Left renal pelvis (tissue), 4 donors: Measurements from ENCODE around the gene TFF3. TPM values are rescaled to one million over a fixed set of nuclear protein-coding genes. Genes with fewer than 3 reads are reported as not detected.

Source experiments
- DNase-seq, 4 donors: peaks; one replicate each; pipeline ENCODE4 v3.0.0-alpha.2; 2013; ENCODE audit warnings: low read depth in 4 of 4, low spot score in 3 of 4
- polyA plus RNA-seq, 4 donors: library from polyadenylated mRNA; unstranded; fragments of 120-200 nt; gene quantifications; one replicate each; pipeline ENCODE4 v1.2.1, GENCODE V29; 2013; ENCODE audit not compliant: insufficient read length in 4 of 4

TFF3 gene, protein sequence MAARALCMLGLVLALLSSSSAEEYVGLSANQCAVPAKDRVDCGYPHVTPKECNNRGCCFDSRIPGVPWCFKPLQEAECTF
- polyA plus RNA-seq: 1 to 10 TPM; 2.5 to 5.9 (median 2.8) TPM

DNA sequence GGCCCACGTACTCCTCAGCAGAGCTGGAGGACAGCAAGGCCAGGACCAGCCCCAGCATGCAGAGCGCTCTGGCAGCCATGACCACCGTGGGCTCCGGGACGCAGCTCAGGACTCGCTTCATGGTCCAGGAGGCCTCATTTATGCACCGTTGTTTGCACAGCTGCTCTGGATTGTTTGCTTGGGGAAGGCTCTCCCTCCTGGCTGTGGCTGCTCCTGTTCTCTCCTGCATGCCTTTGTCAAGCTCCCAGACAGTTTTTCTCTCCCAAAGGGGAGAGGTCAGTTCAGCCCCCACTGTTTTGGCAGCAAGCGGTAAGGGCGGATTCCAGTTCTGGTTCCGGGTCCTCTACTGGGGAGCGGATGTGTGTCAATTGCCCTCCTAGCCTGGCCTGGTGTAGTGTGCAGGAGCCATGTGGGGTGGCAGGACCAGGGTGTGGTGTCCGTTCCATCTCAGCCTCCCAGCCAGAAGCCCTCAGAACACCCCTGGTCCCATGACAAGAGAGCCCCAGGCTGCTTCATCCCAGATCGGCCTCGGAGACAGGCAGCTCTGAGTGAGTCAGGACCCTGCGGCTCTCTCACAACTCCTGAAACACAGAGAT lies at the start of gene TFF3:
TFF3 (minus strand) TSS at position 114 of the 596 bp plus-strand sequence; CDS start at position 79, 35 bp downstream.
- DNase-seq: peak in 2 of 4 donors; percentile 26 to 52

DNA sequence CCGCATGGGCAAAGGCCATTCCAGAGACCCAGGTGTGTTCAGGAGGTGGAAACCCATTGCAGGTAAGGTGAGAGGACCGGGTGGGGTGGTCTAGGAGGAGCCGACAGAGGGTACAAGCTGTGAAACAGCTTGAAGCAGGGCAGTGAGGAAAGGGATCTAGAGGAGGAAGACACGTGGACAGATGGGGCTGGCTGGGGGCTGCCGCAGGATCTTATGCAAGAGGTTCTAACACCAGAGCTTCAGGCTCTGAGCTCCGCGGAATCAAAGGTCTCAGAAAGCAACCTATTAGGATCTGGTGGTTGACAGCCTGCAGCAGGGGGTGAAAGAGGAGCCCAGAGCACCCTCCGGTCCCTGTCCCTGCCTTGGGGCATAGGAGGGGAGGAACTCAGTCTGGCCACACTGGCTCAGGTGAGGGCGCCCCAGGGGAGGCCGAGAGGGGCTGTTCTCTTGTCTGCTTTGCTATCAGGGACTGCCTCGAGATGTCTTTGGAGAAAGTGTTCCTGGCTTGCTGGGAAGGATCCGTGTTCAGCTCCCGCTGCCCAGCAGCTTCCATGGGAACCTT lies 49.2 kb upstream of the TFF3 start:
- DNase-seq: no peak

DNA sequence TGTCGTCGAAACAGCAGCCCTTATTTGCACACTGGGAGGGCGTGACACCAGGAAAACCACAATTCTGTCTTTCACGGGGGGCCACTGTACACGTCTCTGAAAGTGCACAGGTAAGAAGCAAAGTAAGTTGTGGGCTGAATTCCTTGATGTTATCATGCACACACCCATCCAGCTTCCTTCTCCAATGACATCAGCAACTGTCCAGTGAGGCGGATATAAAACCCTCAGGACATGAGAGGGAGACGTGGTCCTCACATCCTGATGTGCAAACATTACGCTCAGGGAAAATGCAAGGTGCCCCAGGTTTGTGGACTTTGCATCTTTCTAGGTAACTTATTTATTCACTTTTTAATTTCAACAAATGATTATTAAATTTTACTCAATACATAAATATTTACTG lies 48.1 kb upstream of the TFF3 start:
- DNase-seq: no peak

DNA sequence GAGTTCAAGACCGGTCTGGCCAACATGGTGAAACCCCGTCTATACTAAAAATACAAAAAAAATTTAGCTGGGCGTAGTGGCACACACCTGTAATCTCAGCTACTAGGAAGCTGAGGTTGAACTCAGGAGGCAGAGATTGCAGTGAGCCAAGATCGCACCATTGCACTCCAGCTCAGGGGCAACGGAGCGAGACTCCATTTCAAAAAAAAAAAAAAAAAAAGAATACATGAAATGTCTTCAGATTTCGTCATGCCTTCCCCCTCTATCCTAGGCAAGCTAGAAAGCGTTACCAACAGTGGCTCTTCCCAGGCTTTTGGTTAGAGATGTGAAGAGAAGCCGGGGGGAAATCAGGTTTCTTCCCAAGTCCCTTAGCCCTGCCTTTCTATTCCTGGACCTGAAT lies 47.5 kb upstream of the TFF3 start:
- no peak for DNase-seq

DNA sequence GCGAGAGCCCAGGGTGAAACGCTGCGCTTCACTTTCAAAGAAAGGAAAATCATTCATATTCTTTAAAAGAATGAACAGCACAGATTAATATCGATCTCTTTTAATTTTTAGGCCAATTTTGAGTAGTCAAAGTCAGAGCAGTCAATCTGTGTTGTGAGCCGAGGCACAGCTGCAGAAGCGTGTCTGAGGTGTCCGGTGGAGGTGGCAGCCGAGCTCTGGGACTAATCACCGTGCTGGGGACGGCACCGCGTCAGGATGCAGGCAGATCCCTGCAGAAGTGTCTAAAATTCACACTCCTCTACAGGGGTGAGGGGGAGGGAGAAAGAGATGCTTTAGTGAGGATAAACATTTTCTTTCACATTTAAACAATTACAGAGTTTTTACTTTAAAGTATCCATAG lies 47.0 kb upstream of the TFF3 start:
- no peak for DNase-seq

DNA sequence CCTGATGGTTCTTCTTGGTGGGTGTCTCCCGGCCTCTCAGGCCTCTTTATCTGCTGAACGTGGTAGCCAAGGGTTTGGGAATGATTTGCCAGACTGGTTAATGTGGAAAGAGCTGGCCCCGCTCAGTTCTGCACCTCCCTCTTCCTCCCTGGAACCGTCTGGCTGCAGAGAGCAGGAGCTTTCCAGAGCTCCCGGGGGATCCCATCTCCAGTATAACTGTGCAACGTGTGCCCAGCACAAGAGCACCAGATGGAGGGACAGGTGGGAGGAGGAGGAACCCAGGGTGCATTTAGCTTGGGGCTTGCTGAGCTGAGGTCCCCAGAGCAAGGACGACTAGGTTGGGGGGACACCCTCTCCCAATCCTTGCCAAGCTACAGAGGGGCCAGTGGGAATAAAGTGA lies 46.1 kb upstream of the TFF3 start:
- DNase-seq: no peak

DNA sequence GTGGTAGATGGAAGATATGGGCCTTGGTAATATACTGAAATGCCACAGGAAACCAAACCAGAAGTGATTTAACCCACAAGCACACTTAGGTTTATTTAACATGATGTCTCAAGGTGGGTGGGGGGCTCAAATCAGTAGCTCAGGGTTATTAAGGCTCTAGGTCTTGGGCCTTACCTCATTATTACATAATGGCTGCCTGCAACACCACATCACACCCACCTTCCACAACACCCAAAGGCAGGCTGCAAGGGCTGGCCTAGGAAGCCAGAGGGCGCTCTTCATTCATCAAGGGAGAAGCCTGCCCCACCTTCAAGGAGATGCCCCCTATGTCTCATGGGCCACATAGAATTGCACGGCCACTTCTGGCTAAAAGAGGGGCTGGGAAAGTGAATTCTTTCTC lies 45.1 kb upstream of the TFF3 start:
- DNase-seq: no peak

DNA sequence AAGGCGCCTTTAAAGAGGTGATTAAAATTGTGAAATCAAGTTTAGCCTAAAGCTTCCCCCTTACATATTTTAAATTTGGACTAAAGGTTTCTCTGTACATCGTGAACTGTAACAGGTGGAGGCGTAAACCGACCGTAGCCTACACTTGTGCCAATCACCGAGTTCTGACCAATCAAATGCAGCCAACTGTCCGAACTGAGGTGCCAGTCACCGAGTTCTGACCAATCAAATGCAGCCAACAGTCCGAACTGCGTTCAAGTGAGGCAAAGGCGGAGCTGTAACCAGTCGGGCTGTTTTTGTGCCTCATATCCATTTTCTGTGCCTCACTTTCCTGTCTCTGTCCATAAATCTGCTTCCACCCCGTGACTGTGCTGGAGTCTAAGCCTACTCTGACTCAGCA lies 43.7 kb upstream of the TFF3 start:
- DNase-seq: no peak

DNA sequence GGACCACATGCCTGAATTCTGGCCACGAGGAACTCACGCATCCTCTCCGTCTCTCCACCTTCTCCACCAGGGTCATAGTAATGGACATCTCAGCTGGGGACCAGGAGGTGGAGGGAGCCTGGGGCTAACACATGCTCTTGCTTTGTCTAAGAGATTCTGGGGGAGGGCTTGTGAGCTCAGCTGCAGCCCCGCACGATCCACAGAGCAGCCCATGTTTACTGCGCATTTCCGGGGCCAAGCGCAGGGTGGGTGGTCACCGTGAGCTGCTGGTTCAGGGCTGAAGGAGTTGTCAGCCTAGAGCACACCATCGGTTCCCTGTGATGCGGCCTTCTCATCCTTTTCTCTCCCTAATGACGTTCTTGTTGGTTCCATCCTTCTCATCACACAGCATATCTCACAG lies 43.1 kb upstream of the TFF3 start:
- DNase-seq: no peak

DNA sequence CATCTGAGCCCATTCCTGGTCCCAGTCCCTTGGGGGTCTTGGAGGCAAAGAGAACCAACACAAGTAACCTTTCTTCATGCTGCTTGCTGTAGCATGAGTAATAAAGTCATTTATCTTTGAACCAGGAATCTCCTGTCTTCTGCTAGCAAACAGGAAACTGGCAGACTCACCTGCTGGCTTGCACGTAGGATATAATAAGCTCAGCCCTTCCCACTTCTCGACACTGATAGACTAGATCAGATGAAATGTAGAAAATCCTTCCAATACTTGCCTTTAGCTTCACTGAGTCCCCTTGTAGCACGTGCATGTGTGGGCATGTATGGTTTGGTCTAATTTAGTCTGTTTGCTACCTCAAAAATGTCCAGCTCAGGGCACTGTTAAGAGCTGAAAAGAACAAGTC lies 42.1 kb upstream of the TFF3 start:
- no peak for DNase-seq

DNA sequence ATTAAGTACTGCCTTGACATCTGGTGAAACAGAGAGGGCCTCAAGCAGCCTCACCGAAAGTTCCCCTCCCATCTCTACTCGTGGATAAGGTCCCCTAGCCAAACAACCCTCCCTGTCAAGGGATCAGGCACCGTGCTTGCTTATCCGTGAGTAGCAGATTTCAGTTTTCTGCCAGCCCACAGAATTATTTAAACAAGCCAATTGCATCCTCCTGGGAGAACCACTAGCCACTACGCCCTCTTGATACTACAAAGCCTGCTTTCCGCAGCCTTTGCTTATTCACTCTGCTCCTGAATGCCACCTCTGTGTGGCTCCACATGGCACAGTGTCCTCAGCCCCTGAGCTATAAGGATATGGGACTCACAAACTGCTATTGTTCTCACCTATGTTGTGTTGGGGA lies 41.4 kb upstream of the TFF3 start:
- DNase-seq: no peak

DNA sequence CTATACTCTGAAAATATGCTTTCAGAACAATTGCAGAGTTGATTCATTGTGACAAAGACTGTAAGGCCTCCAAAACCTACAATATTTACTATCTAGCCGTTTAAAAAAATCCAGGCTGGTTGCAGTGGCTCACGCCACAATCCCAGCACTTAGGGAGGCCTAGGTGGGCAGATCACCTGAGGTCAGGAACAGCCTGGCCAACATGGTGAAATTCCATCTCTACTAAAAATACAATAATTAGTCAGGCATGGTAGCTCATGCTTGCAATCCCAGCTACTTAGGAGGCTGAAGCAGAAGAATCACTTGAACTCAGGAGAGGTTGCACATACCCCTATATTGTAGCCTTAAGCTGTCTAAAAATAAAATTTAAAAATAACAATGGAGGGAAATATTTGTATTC lies 40.8 kb upstream of the TFF3 start:
- no peak for DNase-seq

DNA sequence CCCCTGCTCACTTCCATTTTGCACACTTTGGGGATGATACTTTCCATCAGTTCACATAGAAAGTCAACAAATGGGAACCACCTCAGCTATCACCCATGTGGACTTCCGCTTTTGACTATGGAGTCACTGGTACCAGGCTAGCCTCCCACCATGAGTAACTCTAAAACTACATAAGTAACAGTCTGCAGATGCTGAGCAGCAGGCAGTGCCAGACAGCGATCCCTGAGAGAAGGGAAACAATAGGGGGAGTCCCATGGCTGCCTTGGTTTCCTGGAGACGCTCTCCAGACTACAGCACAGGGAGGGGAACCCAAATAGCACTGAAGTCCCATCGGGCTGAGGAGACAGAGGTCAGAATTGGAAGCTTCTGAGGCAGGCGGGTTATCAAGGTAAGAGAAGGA lies 38.4 kb upstream of the TFF3 start:
- no peak for DNase-seq

DNA sequence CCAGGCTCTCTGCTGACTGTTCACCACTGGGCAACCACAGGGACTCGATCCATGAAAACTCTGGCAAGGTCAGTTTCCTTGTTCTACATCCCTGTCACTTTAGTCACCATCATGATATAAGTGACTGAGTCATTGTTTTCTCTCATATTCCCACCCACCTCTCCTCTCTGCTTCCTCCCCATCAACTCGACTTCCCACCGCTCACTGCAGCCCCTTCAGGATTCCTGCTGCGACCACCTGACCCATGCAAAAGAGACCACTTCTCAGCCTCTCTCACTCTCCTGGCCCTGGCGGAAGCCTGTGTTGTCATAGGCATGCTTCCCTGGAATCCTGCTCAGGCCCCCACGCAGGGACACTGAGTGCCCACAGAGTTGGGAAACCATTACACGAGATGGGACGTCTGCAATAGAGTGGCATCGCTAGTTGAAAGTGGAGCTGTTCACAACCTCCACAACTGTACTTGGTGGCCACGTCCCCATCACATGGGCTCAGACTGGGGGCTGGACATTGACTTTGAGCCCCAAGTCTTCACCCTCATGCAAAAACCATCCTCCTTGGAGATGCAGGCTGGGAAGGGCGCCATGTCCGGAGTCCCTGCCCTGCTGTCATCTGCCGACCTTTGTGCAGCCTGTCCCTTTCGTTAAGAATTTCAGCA lies 37.4 kb upstream of the TFF3 start:
- DNase-seq: no peak

DNA sequence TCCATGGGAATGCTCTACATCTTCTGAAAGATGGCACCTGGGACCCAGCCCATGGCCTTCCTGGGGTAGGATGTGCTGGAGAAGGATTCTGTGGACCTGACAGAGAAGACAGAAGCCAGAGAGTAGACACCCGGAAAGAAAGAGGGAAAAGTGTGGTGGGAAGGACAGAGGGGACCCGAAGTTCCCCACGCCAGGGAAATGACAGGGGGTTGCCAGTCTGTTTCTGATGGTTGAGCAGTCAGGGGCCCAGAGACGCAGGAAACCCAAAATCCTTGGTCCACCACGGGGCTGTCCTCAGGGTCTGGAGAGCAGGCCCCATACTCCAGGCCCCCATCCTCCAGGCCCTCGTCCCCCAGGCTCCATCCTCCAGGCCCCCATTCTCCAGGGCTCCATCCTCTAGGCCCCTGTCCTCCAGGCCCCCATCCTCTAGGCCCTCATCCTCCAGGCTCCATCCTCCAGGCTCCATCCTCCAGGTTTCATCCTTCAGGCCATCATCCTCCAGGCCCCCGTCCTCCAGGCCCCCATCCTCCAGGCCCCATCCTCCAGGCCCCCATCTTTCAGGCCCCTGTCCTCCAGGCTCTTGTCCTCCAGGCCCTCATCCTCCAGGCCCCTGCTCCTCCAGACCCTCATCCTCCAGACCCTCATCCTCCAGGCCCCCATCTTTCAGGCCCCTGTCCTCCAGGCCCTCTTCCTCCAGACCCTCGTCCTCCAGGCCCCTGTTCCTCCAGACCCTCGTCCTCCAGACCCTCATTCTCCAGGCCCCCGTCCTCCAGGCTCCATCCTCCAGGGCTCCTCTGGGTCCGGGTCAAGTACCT lies 36.6 kb upstream of the TFF3 start:
- no peak for DNase-seq

DNA sequence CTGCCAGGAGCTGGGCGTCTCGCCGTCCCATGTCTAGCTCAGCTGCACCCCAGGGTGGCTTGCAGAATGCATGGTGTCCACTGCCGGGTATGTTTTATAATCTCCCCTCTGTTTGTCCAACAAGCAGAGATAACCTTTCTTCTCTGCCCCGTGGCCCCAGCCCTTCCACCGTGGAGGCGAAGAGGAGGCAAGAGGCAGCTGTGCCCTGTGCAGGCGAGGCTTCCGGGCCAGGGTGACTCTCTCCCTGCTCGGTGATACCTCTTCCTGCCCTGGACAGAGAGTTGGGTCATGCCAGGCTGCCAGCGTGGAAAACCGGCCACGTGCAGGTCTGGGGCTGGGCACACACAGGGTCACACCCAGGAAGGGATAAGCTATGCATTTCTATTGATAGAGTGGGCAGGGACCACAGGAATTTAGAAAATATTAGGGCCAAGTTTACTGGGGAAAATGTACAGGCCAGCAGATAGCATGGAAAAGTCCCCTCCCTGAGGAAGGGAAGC lies 35.8 kb upstream of the TFF3 start, which contains the start of gene TFF2:
TFF2 (minus strand) TSS at position 68 of the 500 bp plus-strand sequence; CDS start at position 31, 37 bp downstream.
- no peak for DNase-seq

DNA sequence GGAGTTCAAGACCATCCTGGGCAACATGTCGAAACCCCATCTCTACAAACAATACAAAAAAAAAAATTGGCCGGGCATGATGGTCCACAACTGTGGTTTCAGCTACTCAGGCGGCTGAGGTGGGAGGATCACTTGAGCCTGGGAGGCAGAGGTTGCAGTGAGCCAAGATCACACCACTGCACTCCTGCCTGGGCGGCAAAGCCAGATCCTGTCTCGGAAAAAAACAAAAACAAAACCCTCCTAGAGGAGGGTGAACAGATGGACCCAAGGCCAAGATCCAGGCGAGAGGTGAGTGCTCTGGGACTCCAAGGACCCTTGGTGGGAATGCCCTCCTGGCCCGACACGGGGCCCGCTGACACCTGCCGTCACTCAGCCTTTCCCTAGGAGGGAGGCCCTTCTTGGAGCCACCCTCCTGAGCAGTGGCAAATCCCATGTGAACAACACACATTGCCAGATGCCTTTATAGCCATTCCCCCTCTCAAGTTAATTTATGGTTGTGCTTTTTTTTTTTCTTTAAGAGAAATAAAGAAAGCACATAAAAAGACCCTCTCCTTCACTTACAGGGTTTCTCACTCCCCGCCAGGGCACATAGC lies 35.2 kb upstream of the TFF3 start:
- DNase-seq: no peak

DNA sequence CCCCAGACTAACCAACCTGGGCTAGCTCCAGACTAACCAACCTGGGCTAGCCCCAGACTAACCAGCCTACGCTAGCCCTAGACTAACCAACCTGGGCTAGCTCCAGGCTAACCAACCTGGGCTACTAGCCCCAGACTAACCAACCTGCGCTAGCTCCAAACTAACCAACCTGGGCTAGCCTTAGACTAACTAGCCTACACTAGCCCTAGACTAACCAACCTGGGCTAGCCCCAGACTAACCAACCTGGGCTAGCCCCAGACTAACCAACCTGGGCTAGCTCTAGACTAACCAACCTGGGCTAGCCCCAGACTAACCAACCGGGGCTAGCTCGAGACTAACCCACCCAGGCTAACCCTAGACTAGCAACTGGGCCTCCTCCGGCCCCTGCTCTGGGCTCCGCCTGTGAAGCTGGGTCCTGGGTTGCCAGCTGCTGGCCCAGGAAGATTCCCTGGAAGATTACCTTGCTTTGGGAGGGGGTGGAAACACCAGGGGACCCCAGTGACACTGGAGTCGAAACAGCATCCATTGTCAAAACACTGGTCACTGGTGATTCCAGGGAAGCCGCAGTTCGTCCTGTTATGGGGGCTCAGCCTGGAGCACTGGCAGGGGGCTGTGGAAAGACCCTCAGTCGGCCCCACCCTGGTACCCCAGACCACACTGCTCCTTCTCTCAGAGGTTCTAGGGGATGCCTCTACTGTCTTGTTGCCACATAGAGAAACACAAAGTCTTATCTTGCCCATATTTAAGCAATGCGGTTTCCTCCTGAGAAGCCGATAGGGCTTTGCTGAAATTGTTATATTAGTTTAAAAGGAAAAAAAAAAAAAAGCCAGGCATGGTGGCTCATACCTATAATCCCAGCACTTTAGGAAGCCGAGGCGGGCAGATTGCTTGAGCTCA lies 34.5 kb upstream of the TFF3 start:
- DNase-seq: no peak

DNA sequence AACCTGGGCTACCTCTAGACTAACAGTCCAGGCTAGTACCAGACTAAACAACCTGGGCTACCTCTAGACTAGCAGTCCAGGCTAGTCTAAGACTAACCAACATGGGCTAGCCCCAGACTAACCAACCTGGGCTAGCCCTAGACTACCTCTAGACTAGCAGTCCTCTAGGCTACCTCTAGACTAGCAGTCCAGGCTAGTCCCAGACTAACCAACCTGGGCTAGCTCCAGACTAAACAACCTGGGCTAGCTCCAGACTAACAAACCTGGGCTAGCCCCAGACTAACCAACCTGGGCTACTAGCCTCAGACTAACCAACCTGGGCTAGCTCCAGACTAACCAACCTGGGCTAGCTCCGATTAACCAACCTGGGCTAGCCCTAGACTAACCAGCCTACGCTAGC lies 33.6 kb upstream of the TFF3 start:
- DNase-seq: no peak
